ENCODE results near the gene MAST3. TPM values are rescaled to one million over a fixed set of nuclear protein-coding genes. Genes with fewer than 3 reads are reported as not detected.
A peak's percentile ranks its signal among the peaks of the same experiment; 100 is the strongest.

The MAST3 gene
- total RNA-seq, 1 donor from 2014 or later: 16.6 TPM

DNA sequence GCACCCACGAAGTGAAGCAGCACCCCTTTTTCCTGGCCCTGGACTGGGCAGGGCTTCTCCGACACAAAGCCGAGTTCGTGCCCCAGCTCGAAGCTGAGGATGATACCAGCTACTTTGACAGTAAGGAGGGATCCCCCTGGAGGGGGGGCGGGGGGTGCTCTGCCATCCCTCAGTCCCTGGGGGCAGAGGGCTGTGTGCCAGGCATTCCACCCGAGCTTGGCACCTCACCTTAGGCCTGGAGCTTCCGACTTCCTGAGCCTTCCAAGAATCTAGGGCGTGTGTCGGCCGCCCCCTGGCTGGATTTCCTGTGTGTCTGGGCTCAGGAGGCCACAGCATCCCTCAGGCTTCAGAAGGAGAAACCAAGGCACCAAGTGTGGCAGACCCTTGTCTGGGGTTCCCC lies 39.7 kb downstream of the MAST3 start:
- TF ChIP-seq, protein P1, sequence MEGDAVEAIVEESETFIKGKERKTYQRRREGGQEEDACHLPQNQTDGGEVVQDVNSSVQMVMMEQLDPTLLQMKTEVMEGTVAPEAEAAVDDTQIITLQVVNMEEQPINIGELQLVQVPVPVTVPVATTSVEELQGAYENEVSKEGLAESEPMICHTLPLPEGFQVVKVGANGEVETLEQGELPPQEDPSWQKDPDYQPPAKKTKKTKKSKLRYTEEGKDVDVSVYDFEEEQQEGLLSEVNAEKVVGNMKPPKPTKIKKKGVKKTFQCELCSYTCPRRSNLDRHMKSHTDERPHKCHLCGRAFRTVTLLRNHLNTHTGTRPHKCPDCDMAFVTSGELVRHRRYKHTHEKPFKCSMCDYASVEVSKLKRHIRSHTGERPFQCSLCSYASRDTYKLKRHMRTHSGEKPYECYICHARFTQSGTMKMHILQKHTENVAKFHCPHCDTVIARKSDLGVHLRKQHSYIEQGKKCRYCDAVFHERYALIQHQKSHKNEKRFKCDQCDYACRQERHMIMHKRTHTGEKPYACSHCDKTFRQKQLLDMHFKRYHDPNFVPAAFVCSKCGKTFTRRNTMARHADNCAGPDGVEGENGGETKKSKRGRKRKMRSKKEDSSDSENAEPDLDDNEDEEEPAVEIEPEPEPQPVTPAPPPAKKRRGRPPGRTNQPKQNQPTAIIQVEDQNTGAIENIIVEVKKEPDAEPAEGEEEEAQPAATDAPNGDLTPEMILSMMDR (IDR thresholded peaks at IDR 0.05; ENCODE audit: partially characterized antibody, unreplicated experiment): no peak
- Mint-ChIP-seq H3K36me3 (ENCODE audit: unreplicated experiment) (no peaks in the 10 kb centered on the region), H3K27me3 (ENCODE audit: unreplicated experiment) (peaks cover 7% of the 10 kb centered on the region)

DNA sequence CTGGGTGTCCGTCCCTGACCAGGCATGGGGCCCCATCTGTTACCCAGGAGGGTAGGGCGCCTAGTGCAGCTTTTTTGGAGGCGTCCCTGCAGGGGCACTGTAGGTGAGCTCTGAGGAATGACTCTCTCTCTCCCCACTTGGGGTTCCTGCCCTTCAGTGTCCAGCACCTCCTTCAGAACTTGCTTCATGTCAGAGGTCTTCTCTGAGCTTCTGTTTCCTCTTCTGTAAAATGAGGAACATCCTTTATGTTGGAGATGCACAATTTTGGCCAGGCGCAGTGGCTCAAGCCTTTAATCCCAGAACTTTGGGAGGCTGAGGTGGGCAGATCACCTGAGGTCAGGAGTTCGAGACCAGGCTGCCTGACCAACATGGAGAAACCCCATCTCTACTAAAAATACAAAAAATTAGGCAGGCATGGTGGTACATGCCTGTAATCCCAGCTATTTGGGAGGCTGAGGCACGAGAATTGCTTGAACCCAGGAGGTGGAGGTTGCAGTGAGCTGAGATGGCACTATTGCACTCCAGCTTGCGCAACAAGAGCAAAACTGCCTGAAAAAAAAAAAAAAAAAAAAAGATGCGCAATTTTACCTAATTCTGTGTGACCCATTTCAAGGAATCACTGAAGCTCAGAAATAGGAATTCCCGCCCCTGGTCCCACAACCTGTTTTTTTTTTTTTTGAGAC lies 40.2 kb downstream of the MAST3 start:
- H3K4me3 Mint-ChIP-seq (ENCODE audit: unreplicated experiment): no peak overlapping the region

More for the DNA sequence above, 39.7 kb downstream of the MAST3 start:
- Mint-ChIP-seq H3K27ac (ENCODE audit: unreplicated experiment) (no peak overlapping the region), H3K4me1 (ENCODE audit: low read depth, unreplicated experiment) (no peaks in the 10 kb centered on the region), H3K9me3 (ENCODE audit: unreplicated experiment) (peaks cover 1% of the 10 kb centered on the region), H3K4me3 (ENCODE audit: unreplicated experiment) (no peak overlapping the region)
- DNase-seq: no peak

DNA sequence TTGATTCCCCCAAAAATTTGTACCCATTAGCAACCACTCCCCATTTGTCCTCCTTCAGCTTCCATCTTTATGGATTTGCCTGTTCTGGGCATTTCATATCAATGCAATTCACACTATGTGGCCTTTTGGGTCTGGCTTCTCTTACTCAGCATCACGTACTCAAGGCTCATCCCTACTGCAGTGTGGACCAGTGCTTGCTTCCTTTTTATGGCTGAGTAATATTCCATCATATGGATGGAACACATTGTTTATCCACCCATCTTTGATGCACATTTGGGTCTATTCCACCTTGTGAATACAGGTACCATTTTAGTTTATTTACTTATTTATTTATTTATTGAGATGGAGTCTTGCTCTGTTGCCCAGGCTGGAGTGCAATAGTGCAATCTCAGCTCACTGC lies 42.9 kb downstream of the MAST3 start:
- TF ChIP-seq, protein P1 (IDR thresholded peaks at IDR 0.05; ENCODE audit: partially characterized antibody, unreplicated experiment): no peak
- peak overlapping the region; percentile 40 for H3K4me3 Mint-ChIP-seq (ENCODE audit: unreplicated experiment)
- H3K27me3 Mint-ChIP-seq (ENCODE audit: unreplicated experiment): peaks cover 4% of the 10 kb centered on the region
- no peaks in the 10 kb centered on the region for H3K4me1 Mint-ChIP-seq (ENCODE audit: low read depth, unreplicated experiment)
- no peaks in the 10 kb centered on the region for H3K9me3 Mint-ChIP-seq (ENCODE audit: unreplicated experiment)
- H3K36me3 Mint-ChIP-seq (ENCODE audit: unreplicated experiment): no peaks in the 10 kb centered on the region
- no peak for DNase-seq
- H3K27ac Mint-ChIP-seq (ENCODE audit: unreplicated experiment): no peak overlapping the region

More for the DNA sequence above, 40.2 kb downstream of the MAST3 start:
- TF ChIP-seq, protein P1 (IDR thresholded peaks at IDR 0.05; ENCODE audit: partially characterized antibody, unreplicated experiment): no peak
- H3K36me3 Mint-ChIP-seq (ENCODE audit: unreplicated experiment): no peaks in the 10 kb centered on the region
- H3K27ac Mint-ChIP-seq (ENCODE audit: unreplicated experiment): no peak overlapping the region
- peaks cover 1% of the 10 kb centered on the region for H3K9me3 Mint-ChIP-seq (ENCODE audit: unreplicated experiment)
- no peaks in the 10 kb centered on the region for H3K4me1 Mint-ChIP-seq (ENCODE audit: low read depth, unreplicated experiment)
- DNase-seq: no peak
- peaks cover 7% of the 10 kb centered on the region for H3K27me3 Mint-ChIP-seq (ENCODE audit: unreplicated experiment)

DNA sequence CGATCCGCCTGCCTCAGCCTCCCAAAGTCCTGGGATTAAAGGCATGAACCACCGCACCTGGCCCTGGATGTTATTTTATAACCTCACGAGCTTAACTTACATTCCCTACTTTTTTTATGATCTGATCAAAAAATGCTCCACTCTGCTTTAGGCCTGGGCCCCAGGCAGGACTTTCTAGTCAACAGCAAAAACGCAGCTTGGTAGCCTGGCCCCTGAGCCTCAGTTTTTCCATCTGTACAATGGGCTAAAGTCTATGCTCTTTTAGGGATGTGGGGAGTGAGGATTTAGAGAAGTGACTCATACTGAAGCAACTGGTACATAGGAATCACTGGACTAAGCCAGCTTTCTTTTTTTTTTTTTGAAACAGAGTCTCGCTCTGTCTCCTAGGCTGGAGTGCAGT lies 43.5 kb downstream of the MAST3 start:
- peaks cover 4% of the 10 kb centered on the region for H3K27me3 Mint-ChIP-seq (ENCODE audit: unreplicated experiment)

DNA sequence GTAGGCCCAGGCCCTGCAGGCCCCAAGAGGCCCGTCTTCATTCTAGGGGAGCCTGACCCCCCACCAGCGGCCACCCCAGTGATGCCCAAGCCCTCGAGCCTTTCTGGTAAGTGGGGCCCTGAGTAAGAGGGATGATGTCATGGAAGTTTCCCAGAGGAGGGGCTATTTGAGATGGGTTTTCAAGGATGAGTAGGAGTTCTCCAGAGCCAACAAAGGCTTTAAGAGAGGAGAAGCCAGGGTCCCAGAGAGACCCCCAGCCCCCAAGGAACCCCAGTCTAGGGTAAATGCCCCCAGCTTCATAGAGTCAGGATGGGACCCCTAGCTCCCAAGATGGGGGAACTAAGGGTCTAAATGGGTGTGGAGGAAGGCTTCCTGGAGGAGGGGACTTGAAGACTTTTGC lies 46.3 kb downstream of the MAST3 start:
- Mint-ChIP-seq H3K27me3 (ENCODE audit: unreplicated experiment) (peaks cover 4% of the 10 kb centered on the region), H3K27ac (ENCODE audit: unreplicated experiment) (no peak overlapping the region), H3K4me1 (ENCODE audit: low read depth, unreplicated experiment) (no peaks in the 10 kb centered on the region), H3K4me3 (ENCODE audit: unreplicated experiment) (no peak overlapping the region), H3K9me3 (ENCODE audit: unreplicated experiment) (no peaks in the 10 kb centered on the region), H3K36me3 (ENCODE audit: unreplicated experiment) (no peaks in the 10 kb centered on the region)
- DNase-seq: no peak
- TF ChIP-seq, protein P1 (IDR thresholded peaks at IDR 0.05; ENCODE audit: partially characterized antibody, unreplicated experiment): no peak

More for the DNA sequence above, 43.5 kb downstream of the MAST3 start:
- no peak overlapping the region for H3K27ac Mint-ChIP-seq (ENCODE audit: unreplicated experiment)
- TF ChIP-seq, protein P1 (IDR thresholded peaks at IDR 0.05; ENCODE audit: partially characterized antibody, unreplicated experiment): no peak
- H3K4me1 Mint-ChIP-seq (ENCODE audit: low read depth, unreplicated experiment): no peaks in the 10 kb centered on the region
- H3K36me3 Mint-ChIP-seq (ENCODE audit: unreplicated experiment): no peaks in the 10 kb centered on the region
- H3K9me3 Mint-ChIP-seq (ENCODE audit: unreplicated experiment): no peaks in the 10 kb centered on the region
- no peak overlapping the region for H3K4me3 Mint-ChIP-seq (ENCODE audit: unreplicated experiment)
- no peak for DNase-seq

Measured in glutamatergic neuron (in vitro differentiated cells).